Subcutaneous abdominal adipose tissue (tissue), 5 donors: ENCODE data around the gene AARSD1.
"Not testable (repeated sequence)": the region's sequence is repeated elsewhere in the genome, so short reads cannot be mapped to it uniquely, and the experiment has no call there.

ENCODE experiments used
- H3K27ac ChIP-seq: one replicate; pipeline ENCODE4 v1.7.0; 2013; ENCODE audit warnings: low read depth, mild to moderate bottlenecking, inconsistent platforms, low read length, moderate library complexity
- H3K27me3 ChIP-seq, 5 donors: one replicate each; pipeline ENCODE4 v1.7.0; 2013; ENCODE audit warnings: low read length in 5 of 5, inconsistent platforms in 1 of 5; ENCODE audit not compliant: control insufficient read depth in 5 of 5, insufficient read depth in 4 of 5
- H3K36me3 ChIP-seq, 5 donors: one replicate each; pipeline ENCODE4 v1.7.0; 2013; ENCODE audit warnings: low read length in 5 of 5; ENCODE audit not compliant: control insufficient read depth in 5 of 5, insufficient read depth in 5 of 5
- H3K4me1 ChIP-seq, 5 donors: one replicate each; pipeline ENCODE4 v1.7.0; 2013; ENCODE audit warnings: low read length in 5 of 5, mild to moderate bottlenecking in 3 of 5, moderate library complexity in 1 of 5; ENCODE audit not compliant: control insufficient read depth in 5 of 5, insufficient read depth in 5 of 5
- H3K4me3 ChIP-seq, 5 donors: one replicate each; pipeline ENCODE4 v1.7.0; 2013; ENCODE audit warnings: low read length in 5 of 5, low read depth in 1 of 5
- H3K9ac ChIP-seq, 5 donors: one replicate each; pipeline ENCODE4 v1.7.0; 2013; ENCODE audit warnings: low read length in 5 of 5, mild to moderate bottlenecking in 4 of 5, moderate library complexity in 3 of 5
- H3K9me3 ChIP-seq, 5 donors: one replicate each; pipeline ENCODE4 v1.7.0; 2013; ENCODE audit warnings: low read length in 5 of 5; ENCODE audit not compliant: control insufficient read depth in 5 of 5
- donor health status: healthy.
- donor health status: healthy.
- donor health status: healthy.
- donor health status: healthy.
- donor health status: healthy.

The AARSD1 gene

GRCh38 chr17:42922294-42922693 is 42.0 kb downstream of the AARSD1 start:
- peaks cover 2 to 64% (median 52%) of the 10 kb centered on the region in 5 donors for H3K4me1 ChIP-seq
- no peak overlapping the region for H3K4me3 ChIP-seq
- H3K9ac ChIP-seq, result peak overlapping the region in 1 of 5 donors; percentile 6
- H3K27me3 ChIP-seq, result no peaks in the 10 kb centered on the region
- H3K27ac ChIP-seq, result peak overlapping the region; percentile 84
- no peaks in the 10 kb centered on the region for H3K9me3 ChIP-seq
- no peaks in the 10 kb centered on the region for H3K36me3 ChIP-seq

- H3K4me1 ChIP-seq, result peaks cover 2 to 64% (median 49%) of the 10 kb centered on the region in 5 donors
- H3K36me3 ChIP-seq, result no peaks in the 10 kb centered on the region
- H3K27ac ChIP-seq, result peak overlapping the region; percentile 84
- H3K4me3 ChIP-seq, result no peak overlapping the region
- H3K9ac ChIP-seq, result peak overlapping the region in 1 of 5 donors; percentile 16
- no peaks in the 10 kb centered on the region for H3K9me3 ChIP-seq
- no peaks in the 10 kb centered on the region for H3K27me3 ChIP-seq
These were observed 43.3 kb downstream of the AARSD1 start for GRCh38 chr17:42920922-42921321.

- Histone ChIP-seq H3K27me3 (no peaks in the 10 kb centered on the region), H3K4me3 (no peak overlapping the region), H3K9ac (no peak overlapping the region), H3K36me3 (no peaks in the 10 kb centered on the region), H3K27ac (peak overlapping the region; percentile 84), H3K9me3 (no peaks in the 10 kb centered on the region), H3K4me1 (peaks cover 2 to 59% (median 47%) of the 10 kb centered on the region in 5 donors)
These were observed 44.0 kb downstream of the AARSD1 start for GRCh38 chr17:42920106-42920900.

- not testable (repeated sequence) for H3K4me3 ChIP-seq, H3K36me3 ChIP-seq, H3K27me3 ChIP-seq, H3K9ac ChIP-seq, H3K9me3 ChIP-seq
- Histone ChIP-seq H3K4me1 (peaks cover 2 to 53% (median 43%) of the 10 kb centered on the region in 5 donors), H3K27ac (peak overlapping the region; percentile 12)
These were observed 44.7 kb downstream of the AARSD1 start for GRCh38 chr17:42919522-42920077.

- H3K9ac ChIP-seq, result peak overlapping the region in 2 of 5 donors; percentile 42 to 59
- H3K4me1 ChIP-seq, result peaks cover 2 to 55% (median 48%) of the 10 kb centered on the region in 5 donors
- no peaks in the 10 kb centered on the region for H3K9me3 ChIP-seq
- H3K4me3 ChIP-seq, result no peak overlapping the region
- peak overlapping the region; percentile 12 for H3K27ac ChIP-seq
- H3K27me3 ChIP-seq, result no peaks in the 10 kb centered on the region
- no peaks in the 10 kb centered on the region for H3K36me3 ChIP-seq
These were observed 45.2 kb downstream of the AARSD1 start for GRCh38 chr17:42918902-42919521.

- H3K9me3 ChIP-seq, result no peaks in the 10 kb centered on the region
- no peak overlapping the region for H3K9ac ChIP-seq
- no peaks in the 10 kb centered on the region for H3K36me3 ChIP-seq
- peaks cover 4 to 54% (median 50%) of the 10 kb centered on the region in 5 donors for H3K4me1 ChIP-seq
- no peaks in the 10 kb centered on the region for H3K27me3 ChIP-seq
- no peak overlapping the region for H3K4me3 ChIP-seq
- H3K27ac ChIP-seq, result no peak overlapping the region
These were observed 47.0 kb downstream of the AARSD1 start for GRCh38 chr17:42917236-42917603.

- H3K27ac ChIP-seq, H3K9me3 ChIP-seq, H3K27me3 ChIP-seq, H3K36me3 ChIP-seq, H3K9ac ChIP-seq, H3K4me3 ChIP-seq: not testable (repeated sequence)
- peaks cover 2 to 54% (median 45%) of the 10 kb centered on the region in 5 donors for H3K4me1 ChIP-seq
These were observed 47.6 kb downstream of the AARSD1 start for GRCh38 chr17:42916388-42917235.

- H3K9ac ChIP-seq, H3K36me3 ChIP-seq, H3K27me3 ChIP-seq, H3K9me3 ChIP-seq, H3K27ac ChIP-seq, H3K4me3 ChIP-seq: not testable (repeated sequence)
- H3K4me1 ChIP-seq, result peaks cover 2 to 49% (median 32%) of the 10 kb centered on the region in 5 donors
These were observed 49.0 kb downstream of the AARSD1 start for GRCh38 chr17:42915288-42915687.

- Histone ChIP-seq H3K36me3 (no peaks in the 10 kb centered on the region), H3K27me3 (no peaks in the 10 kb centered on the region), H3K9me3 (no peaks in the 10 kb centered on the region), H3K9ac (peak overlapping the region in 3 of 5 donors; percentile 32 to 60 (median 41)), H3K27ac (peak overlapping the region; percentile 89), H3K4me3 (no peak overlapping the region), H3K4me1 (peaks cover 2 to 42% (median 21%) of the 10 kb centered on the region in 5 donors)
These were observed 50.2 kb downstream of the AARSD1 start for GRCh38 chr17:42913981-42914617.
